ENCODE data around the gene SPATA32. TPM values are rescaled to one million over a fixed set of nuclear protein-coding genes. Genes with fewer than 3 reads are reported as not detected.
"Not testable (repeated sequence)": the region's sequence is repeated elsewhere in the genome, so short reads cannot be mapped to it uniquely, and the experiment has no call there.

Gene SPATA32
- total RNA-seq: 0.05 TPM in 1 of 2 replicates, not detected in the other

DNA sequence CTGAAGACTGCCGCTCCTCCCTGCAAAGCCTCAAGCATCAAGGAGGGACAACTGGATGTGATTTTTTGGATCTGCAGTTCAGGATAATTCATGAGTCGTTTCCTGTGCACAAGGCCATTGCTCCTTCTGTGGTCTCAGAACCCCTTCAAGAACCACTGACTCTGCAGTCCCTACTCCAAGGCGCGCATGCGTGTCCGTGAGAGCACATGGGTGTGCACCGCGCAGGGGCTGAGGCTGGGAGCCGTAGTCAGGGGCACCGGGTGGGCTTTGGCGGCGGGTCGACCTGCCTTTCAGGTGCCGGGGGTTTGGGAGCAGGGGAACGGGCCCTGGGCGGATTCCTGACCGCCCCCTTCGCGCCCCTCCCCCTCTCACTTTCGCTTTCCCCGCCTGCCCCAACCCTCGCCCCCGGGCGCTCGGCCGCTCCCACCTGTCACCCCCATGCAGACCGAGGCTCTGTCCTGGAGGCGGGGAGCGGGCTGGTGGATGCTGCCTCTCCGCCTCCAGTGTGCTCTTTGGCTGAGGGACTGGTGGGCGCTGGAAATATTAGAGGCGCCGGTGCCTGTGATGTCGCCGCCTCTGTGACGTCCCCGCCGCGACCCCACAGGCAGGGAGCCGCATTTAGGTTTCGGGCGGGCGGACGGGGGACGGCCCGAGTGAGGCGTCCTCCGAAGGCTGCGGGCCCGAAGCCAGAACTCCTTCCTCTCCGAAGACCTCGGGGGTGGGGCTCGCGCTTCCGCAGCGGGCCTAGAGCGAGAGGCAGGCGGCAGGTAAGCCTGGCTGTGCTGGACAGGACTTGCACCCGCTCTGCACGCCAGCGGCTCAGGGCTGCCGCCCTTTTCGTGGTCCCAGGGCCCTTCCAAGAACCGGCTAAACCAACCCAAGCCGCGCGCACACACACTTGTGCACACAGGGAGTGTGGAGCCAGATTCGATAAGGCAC is at the start of gene SPATA32:
Gene SPATA32 (minus strand): TSS at position 518 of the 939 bp plus-strand sequence. CDS start 78 bp downstream, at position 440.
- peak; percentile 61 for DNase-seq

- no peak for DNase-seq
These were observed 49.5 kb upstream of the SPATA32 start for GRCh38 chr17:45311401-45311759.

- DNase-seq: no peak
These were observed 48.8 kb upstream of the SPATA32 start for GRCh38 chr17:45310380-45311324.

DNA sequence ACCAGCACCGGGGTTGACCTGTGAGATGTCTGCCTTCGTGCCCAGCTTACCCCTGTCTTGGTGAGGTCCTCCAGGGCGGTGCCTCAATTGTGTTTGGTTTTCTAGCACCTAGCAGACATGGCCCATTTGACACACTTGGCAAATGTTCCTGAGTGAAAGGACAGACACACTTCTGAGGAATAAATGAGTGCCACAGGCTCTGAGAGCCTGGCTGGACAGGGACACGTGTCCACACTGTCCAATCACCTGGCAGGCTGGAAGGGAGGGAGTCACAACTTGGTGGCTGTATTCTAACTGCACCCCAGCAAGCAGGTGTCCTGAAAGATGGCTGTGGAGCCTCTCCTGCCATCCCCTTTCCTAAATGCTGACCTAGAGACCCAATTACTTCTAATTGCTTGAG is 47.5 kb upstream of the SPATA32 start:
- no peak for DNase-seq

GRCh38 chr17:45308840-45309239 is 46.9 kb upstream of the SPATA32 start:
- DNase-seq: no peak

DNA sequence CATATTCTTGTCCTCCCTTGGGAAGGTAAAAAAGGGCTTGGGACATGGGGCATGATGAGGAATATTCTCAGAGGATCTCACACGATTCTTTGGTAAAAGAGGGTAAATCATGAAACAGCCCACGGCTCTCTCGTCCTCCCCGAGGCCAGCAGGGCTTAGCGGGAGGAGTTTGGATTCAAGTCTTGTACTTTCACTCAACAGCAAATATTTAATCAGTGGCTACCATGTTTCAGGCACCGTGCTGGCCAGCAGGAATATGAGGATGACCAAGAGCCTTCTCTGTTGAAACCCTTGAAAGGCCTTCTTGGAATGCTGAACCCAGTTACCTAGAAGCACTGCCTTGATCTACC is 46.1 kb upstream of the SPATA32 start:
- DNase-seq: no peak

DNA sequence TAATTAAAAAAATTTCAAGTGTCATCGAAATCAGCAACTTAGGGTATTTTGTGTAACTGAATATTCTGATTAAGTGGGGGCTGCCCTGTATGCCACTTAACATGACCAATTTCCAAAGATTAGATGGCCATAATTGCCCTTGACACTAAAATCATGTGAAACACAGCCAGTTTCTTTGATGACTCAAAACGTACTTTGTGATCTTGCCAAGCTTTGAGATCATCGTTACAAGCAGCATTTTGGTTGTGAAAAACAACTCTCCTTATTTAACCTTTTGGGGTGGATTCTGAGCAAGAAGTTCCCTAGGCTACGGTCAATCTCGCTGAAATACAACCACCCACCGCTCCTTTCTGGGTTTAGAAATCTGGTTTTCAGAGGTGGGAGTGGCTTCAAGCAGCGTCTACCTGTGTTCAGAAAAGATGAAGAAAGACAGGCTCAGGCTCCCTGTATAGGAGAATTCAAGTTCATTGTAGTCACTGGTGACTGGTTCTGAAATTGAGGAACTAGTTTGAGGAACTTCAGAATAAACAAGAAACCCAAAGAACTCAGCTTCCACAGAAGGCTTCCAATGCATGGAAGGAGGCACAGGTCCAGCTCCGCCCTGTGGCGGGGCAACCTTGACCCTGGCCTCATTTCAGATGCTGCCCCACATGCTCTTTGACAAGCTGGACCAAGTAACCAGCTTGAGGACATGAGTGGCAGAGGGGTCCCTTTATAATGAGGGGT is 45.6 kb upstream of the SPATA32 start:
- DNase-seq: peak; percentile 80

DNA sequence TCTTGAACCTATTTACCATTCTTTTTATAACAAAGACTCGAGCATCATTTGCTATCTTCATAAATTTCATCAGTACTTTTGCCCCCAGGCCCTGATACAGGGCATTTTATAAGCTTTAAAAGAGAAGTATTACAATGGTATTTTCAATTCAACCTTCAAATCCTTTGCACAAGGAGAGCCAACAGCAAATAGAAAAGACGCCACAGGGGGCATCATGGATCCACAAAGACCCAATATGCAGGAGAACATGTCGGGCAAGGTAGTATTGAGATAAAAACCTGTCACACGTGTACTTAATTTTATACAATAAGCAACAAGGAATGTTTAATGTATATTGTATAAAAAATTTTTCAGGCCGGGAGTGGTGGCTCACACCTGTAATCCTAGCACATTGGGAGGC is 44.7 kb upstream of the SPATA32 start:
- no peak for DNase-seq

DNA sequence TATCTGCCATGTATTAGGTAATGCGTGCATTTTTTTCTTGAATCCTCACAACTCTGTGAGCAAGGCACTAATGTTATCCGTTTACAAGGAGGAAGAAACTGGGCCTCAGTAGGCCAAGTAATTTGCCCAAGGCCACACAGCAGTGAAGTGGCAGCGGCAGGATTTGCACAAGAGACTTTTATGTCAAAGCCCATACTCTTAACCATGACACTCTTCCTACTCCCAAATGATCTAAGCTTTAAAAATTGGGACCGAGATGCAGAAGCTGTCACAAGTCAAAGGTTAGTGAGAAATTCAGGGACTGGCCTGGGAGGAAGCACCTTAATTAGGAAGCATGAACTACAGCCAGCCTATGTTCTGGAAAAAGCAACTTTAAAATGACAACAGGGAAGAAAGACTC is 44.2 kb upstream of the SPATA32 start:
- DNase-seq: no peak

- no peak for DNase-seq
These were observed 43.7 kb upstream of the SPATA32 start for GRCh38 chr17:45305530-45306087.

- no peak for DNase-seq
These were observed 40.8 kb upstream of the SPATA32 start for GRCh38 chr17:45302649-45303173.

DNA sequence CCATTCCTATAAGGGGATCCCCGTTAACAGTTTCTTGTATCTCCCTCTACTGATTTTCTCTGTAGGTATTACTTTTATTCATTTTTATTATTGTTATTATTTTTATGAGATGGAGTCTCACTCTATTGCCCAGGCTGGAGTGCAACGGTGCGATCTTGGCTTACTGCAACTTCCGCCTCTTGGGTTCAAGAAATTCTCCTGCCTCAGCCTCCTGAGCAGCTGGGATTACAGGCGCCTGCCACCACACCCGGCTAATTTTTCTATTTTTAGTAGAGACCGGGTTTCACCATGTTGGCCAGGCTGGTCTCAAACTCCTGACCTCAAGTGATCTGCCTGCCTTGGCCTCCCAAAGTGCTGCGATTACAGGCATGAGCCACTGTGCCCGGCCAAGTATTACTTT is 40.3 kb upstream of the SPATA32 start:
- not testable (repeated sequence) for DNase-seq

DNA sequence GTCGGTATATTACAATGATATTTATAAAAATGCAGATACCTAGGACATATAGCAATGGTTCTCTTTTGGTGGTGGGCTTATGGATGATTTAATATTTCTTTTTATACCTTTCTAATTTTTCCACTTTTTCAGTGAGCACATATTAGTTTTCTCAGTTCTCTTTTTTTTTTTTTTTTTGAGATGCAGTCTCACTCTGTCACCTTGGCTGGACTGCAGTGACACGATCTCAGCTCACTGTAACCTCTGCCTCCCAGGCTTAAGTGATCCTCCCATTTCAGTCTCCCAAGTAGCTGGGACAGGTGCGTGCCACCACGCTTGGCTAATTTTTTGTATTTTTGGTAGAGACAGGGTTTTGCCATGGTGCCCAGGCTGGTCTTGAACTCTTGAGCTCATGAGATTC is 39.8 kb upstream of the SPATA32 start:
- no peak for DNase-seq

- DNase-seq: no peak
These were observed 38.3 kb upstream of the SPATA32 start for GRCh38 chr17:45300060-45300751.

GRCh38 chr17:45299361-45299760 is 37.5 kb upstream of the SPATA32 start:
- no peak for DNase-seq

- no peak for DNase-seq
These were observed 36.8 kb upstream of the SPATA32 start for GRCh38 chr17:45298546-45299285.

DNA sequence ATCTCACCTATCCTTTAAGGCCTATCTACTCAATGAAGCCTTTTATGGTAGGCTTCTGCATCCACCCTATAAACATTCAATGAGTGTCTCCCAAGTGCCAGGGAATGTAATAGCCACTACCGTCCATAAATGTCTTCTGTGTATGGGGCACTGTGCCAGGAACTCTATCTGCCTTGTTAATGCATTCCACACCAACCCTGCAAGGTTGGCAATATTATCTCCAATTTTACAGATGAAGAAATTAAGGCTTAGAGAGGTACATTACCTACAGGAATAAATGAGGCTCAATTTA is 34.9 kb upstream of the SPATA32 start:
- DNase-seq: no peak

- peak; percentile 48 for DNase-seq
These were observed 34.3 kb upstream of the SPATA32 start for GRCh38 chr17:45296003-45296832.

- peak; percentile 47 for DNase-seq
These were observed 32.6 kb upstream of the SPATA32 start for GRCh38 chr17:45294506-45294905.

Data from dermis blood vessel endothelial cell (primary cell).